Activated naive CD4-positive, alpha-beta T cell treated with anti-CD3 and anti-CD28 coated beads for 36 hours (primary cell): ENCODE data around the gene POLR2C. TPM values are rescaled to one million over a fixed set of nuclear protein-coding genes. Genes with fewer than 3 reads are reported as not detected.

ENCODE experiments used
- CTCF ChIA-PET: fragments of 350-600 bp; sonication (Branson Sonifier 250); formaldehyde crosslinking; loops from one replicate; lab custom pipeline; 2021; ENCODE audit warnings: antibody characterized with exemption; lab: Charles Lee
- DNase-seq: peaks from one replicate; pipeline ENCODE4 v3.0.0-alpha.2; 2020
- H3K27ac Mint-ChIP-seq: one replicate; pipeline ENCODE4 v1.8.0; 2021; ENCODE audit warnings: mild to moderate bottlenecking, mixed read lengths
- H3K27me3 Mint-ChIP-seq: one replicate; pipeline ENCODE4 v1.8.0; 2021; ENCODE audit warnings: low read depth, mixed read lengths
- H3K36me3 Mint-ChIP-seq: one replicate; pipeline ENCODE4 v1.8.0; 2021; ENCODE audit warnings: low read depth, mixed read lengths
- H3K4me1 Mint-ChIP-seq: one replicate; pipeline ENCODE4 v1.8.0; 2021; ENCODE audit warnings: low read depth, mixed read lengths
- H3K4me3 Mint-ChIP-seq: one replicate; pipeline ENCODE4 v1.8.0; 2021; ENCODE audit warnings: mild to moderate bottlenecking, moderate library complexity, mixed read lengths
- H3K9me3 Mint-ChIP-seq: one replicate; pipeline ENCODE4 v1.8.0; 2021; ENCODE audit warnings: mixed read lengths
- intact Hi-C: fragments of 100-400 bp; cut with micrococcal nuclease; formaldehyde crosslinking; loops from one replicate; pipeline ENCODE4 v1.15.1; 2023
- total RNA-seq, 2 experiments: library from RNA; stranded (reverse); gene quantifications; one replicate each; pipeline ENCODE4 v1.2.3, GENCODE V29; 2021

POLR2C gene
- total RNA-seq, 2 experiments from 2014 or later = 49.4 to 53.0 TPM

- H3K4me3 Mint-ChIP-seq = no peak overlapping the region
- H3K27me3 Mint-ChIP-seq = no peaks in the 10 kb centered on the region
- H3K36me3 Mint-ChIP-seq = peaks cover 22% of the 10 kb centered on the region
- no peak overlapping the region for H3K27ac Mint-ChIP-seq
- H3K4me1 Mint-ChIP-seq = peaks cover 17% of the 10 kb centered on the region
- CTCF ChIA-PET = interaction anchor here (0.9 kb wide), 1 partner anchor 10 kb away, joined by 3 read pairs; the partner anchor contains the start of gene POLR2C
- no peak for DNase-seq
- H3K9me3 Mint-ChIP-seq = no peaks in the 10 kb centered on the region
- intact Hi-C loops = no loop called here
Observed at GRCh38 chr16:57452021-57452420, 10.5 kb upstream of the POLR2C start.

DNA sequence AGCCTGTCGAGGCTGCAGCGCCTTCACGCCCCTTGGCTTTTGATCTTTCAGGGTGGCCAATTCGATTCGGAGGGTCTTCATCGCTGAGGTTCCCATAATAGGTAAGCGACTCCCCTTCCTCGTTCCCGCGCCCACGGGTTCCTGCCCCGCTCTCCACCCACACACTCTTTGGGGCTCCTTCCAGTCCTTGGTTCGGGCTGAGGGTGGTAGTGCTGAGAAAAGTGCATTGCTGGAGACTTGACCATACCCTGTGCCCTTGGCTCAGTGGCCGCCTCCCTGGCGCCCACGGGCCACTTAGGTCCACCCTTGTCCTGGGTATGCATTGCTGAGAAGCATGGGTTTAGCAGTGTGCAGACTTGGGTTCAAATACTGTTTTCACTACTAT is 491 bp downstream of the POLR2C start:
- Mint-ChIP-seq H3K27ac (peak overlapping the region; percentile 99), H3K9me3 (no peaks in the 10 kb centered on the region), H3K4me1 (peaks cover 30% of the 10 kb centered on the region), H3K4me3 (peak overlapping the region; percentile 100), H3K27me3 (no peaks in the 10 kb centered on the region), H3K36me3 (peaks cover 12% of the 10 kb centered on the region)
- CTCF ChIA-PET = interaction anchor here (0.7 to 7.8 kb wide), 13 partner anchors 11 to 329 kb away, joined by 3 to 63 read pairs (median 4); partner anchors contain the start of genes CIAPIN1 and COQ9
- intact Hi-C loops = loop anchor here (1.0 to 10.0 kb wide), 7 partner anchors 16 to 542 kb away; partner anchors contain the start of genes CIAPIN1, COQ9, DOK4 and KATNB1
- DNase-seq = no peak

DNA sequence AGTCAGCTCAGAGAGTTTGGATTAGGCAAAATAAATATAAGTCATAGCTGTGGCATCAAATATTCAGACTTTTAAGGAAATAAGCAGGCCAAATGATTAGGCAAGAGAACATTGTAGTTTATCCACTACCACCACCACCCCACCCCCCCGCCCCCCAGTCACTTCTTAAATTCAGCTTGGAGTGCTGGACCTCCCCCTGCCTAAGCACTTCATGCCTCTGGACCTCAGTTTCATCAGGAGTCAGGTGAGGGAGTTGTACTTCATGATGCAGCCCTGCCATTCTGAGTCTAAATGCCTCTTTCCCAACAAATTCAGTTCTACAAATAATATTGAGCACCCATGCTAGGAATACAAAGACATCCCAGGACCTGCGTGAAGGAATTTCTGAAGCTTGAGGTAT is 2.0 kb downstream of the POLR2C start:
- H3K4me3 Mint-ChIP-seq = no peak overlapping the region
- peaks cover 16% of the 10 kb centered on the region for H3K36me3 Mint-ChIP-seq
- no peaks in the 10 kb centered on the region for H3K27me3 Mint-ChIP-seq
- intact Hi-C loops = loop anchor here (5.0 to 10.0 kb wide), 2 partner anchors 273 to 540 kb away; partner anchors contain the start of genes KATNB1, USB1 and ZNF319
- peaks cover 30% of the 10 kb centered on the region for H3K4me1 Mint-ChIP-seq
- no peak for DNase-seq
- no peaks in the 10 kb centered on the region for H3K9me3 Mint-ChIP-seq
- CTCF ChIA-PET = interaction anchor here (1.0 to 7.8 kb wide), 5 partner anchors 9 to 57 kb away, joined by 3 to 63 read pairs (median 4); partner anchors contain the start of genes CIAPIN1 and COQ9
- no peak overlapping the region for H3K27ac Mint-ChIP-seq

DNA sequence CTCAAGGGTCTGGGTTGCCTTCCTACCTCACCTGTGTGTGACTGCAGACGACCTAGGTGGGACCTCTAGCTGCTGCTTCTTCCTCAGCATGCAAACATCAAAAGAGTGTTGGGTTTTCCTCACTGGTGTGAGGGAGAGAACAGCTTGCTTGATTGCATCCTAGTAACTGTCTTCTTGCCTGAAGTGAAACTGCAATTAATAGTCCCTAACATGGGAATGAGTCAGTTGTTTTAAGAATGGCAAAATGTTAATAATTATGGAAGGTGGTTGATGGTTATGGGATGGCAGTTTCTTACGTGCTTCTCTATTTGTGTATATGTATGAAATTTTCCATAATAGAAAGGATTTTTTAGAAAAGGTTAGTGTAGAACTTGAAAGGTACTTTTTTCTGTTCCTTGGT is 5.9 kb downstream of the POLR2C start:
- H3K36me3 Mint-ChIP-seq = peaks cover 23% of the 10 kb centered on the region
- H3K9me3 Mint-ChIP-seq = no peaks in the 10 kb centered on the region
- CTCF ChIA-PET = interaction anchor here (0.6 to 0.7 kb wide), 2 partner anchors 8 to 64 kb away, joined by 3 to 6 read pairs; no protein-coding TSS in a partner anchor
- H3K4me1 Mint-ChIP-seq = peaks cover 25% of the 10 kb centered on the region
- H3K4me3 Mint-ChIP-seq = no peak overlapping the region
- intact Hi-C loops = loop anchor here (10.0 kb wide), 1 partner anchor 536 kb away; the partner anchor contains the start of genes USB1 and ZNF319
- H3K27me3 Mint-ChIP-seq = no peaks in the 10 kb centered on the region
- no peak overlapping the region for H3K27ac Mint-ChIP-seq
- no peak for DNase-seq

DNA sequence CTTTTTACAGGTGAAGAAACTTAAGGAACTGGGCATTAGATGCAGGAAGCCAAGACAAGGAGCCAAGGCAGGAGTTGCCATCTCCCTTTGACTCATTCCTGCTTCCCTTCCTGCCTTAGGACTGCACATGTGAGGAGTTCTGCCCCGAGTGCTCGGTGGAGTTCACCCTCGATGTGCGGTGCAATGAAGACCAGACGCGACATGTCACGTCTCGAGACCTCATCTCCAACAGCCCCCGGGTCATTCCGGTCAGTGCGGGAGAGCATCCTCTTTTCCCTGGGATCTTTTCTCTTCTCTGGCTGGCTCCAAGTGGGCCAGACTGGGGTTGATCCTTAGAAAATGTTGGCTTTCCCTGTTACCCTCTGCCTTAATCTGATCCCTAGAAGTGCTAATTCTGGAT is 6.6 kb downstream of the POLR2C start:
- DNase-seq = no peak
- H3K27ac Mint-ChIP-seq = no peak overlapping the region
- H3K4me1 Mint-ChIP-seq = peaks cover 18% of the 10 kb centered on the region
- intact Hi-C loops = loop anchor here (10.0 kb wide), 1 partner anchor 536 kb away; the partner anchor contains the start of genes USB1 and ZNF319
- H3K9me3 Mint-ChIP-seq = no peaks in the 10 kb centered on the region
- peaks cover 21% of the 10 kb centered on the region for H3K36me3 Mint-ChIP-seq
- no peak overlapping the region for H3K4me3 Mint-ChIP-seq
- H3K27me3 Mint-ChIP-seq = no peaks in the 10 kb centered on the region
- CTCF ChIA-PET = no interaction called here

- CTCF ChIA-PET = no interaction called here
- H3K27ac Mint-ChIP-seq = no peak overlapping the region
- intact Hi-C loops = loop anchor here (10.0 kb wide), 1 partner anchor 535 kb away; the partner anchor contains the start of genes USB1 and ZNF319
Observed at GRCh38 chr16:57469917-57470470, 7.5 kb downstream of the POLR2C start.

GRCh38 chr16:57470711-57471110 is 8.2 kb downstream of the POLR2C start:
- no peak overlapping the region for H3K27ac Mint-ChIP-seq
- H3K4me1 Mint-ChIP-seq = peaks cover 12% of the 10 kb centered on the region
- CTCF ChIA-PET = interaction anchor here (0.8 kb wide), 1 partner anchor 49 kb away, joined by 3 read pairs; no protein-coding TSS in a partner anchor
- intact Hi-C loops = no loop called here
- peaks cover 15% of the 10 kb centered on the region for H3K36me3 Mint-ChIP-seq
- H3K4me3 Mint-ChIP-seq = no peak overlapping the region
- H3K9me3 Mint-ChIP-seq = no peaks in the 10 kb centered on the region
- no peak for DNase-seq
- H3K27me3 Mint-ChIP-seq = no peaks in the 10 kb centered on the region

More at GRCh38 chr16:57469917-57470470, 7.5 kb downstream of the POLR2C start:
- Mint-ChIP-seq H3K27me3 (no peaks in the 10 kb centered on the region), H3K9me3 (no peaks in the 10 kb centered on the region), H3K4me1 (peaks cover 10% of the 10 kb centered on the region), H3K36me3 (peaks cover 17% of the 10 kb centered on the region), H3K4me3 (no peak overlapping the region)
- DNase-seq = no peak

DNA sequence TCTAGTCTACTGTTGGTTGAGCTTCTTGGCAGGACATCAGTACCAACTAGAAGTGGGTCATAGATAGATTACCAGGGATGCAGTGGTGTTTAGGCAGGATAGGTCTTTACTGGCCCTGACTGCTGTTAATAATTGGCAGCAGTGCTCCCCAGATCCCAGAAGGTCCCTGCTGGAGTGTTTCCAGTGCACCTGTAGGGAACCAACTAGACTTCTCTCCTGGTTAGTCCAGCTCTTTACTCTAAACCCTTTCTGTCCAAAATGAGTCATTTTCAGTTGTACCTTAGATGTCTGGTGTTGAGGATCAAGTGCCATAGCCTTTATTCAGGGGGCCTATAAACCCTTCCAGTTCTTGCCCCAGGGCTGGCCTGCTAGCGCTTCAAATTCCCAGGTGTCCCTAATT is 8.7 kb downstream of the POLR2C start:
- intact Hi-C loops = no loop called here
- Mint-ChIP-seq H3K27ac (no peak overlapping the region), H3K9me3 (no peaks in the 10 kb centered on the region), H3K4me3 (no peak overlapping the region), H3K36me3 (peaks cover 14% of the 10 kb centered on the region), H3K27me3 (no peaks in the 10 kb centered on the region), H3K4me1 (peaks cover 12% of the 10 kb centered on the region)
- no peak for DNase-seq
- CTCF ChIA-PET = interaction anchor here (0.8 to 5.6 kb wide), 3 partner anchors 9 to 52 kb away, joined by 3 to 37 read pairs (median 3); partner anchors contain the start of gene POLR2C

GRCh38 chr16:57471852-57472664 is 9.6 kb downstream of the POLR2C start:
- Mint-ChIP-seq H3K4me1 (peaks cover 16% of the 10 kb centered on the region), H3K27me3 (no peaks in the 10 kb centered on the region), H3K36me3 (peaks cover 12% of the 10 kb centered on the region), H3K27ac (peak overlapping the region; percentile 56), H3K4me3 (no peak overlapping the region), H3K9me3 (no peaks in the 10 kb centered on the region)
- intact Hi-C loops = no loop called here
- CTCF ChIA-PET = interaction anchor here (1.1 to 6.0 kb wide), 3 partner anchors 10 to 53 kb away, joined by 3 to 71 read pairs (median 37); partner anchors contain the start of gene POLR2C
- DNase-seq = no peak

GRCh38 chr16:57472665-57473060 is 10.2 kb downstream of the POLR2C start:
- no peak overlapping the region for H3K27ac Mint-ChIP-seq
- H3K4me3 Mint-ChIP-seq = no peak overlapping the region
- no peak for DNase-seq
- H3K9me3 Mint-ChIP-seq = no peaks in the 10 kb centered on the region
- peaks cover 12% of the 10 kb centered on the region for H3K36me3 Mint-ChIP-seq
- intact Hi-C loops = no loop called here
- peaks cover 16% of the 10 kb centered on the region for H3K4me1 Mint-ChIP-seq
- H3K27me3 Mint-ChIP-seq = no peaks in the 10 kb centered on the region
- CTCF ChIA-PET = interaction anchor here (5.6 to 6.0 kb wide), 2 partner anchors 10 to 46 kb away, joined by 37 to 71 read pairs; partner anchors contain the start of gene POLR2C

- Mint-ChIP-seq H3K27ac (no peak overlapping the region), H3K36me3 (peaks cover 10% of the 10 kb centered on the region), H3K4me1 (peaks cover 16% of the 10 kb centered on the region), H3K4me3 (no peak overlapping the region), H3K27me3 (no peaks in the 10 kb centered on the region), H3K9me3 (no peaks in the 10 kb centered on the region)
- no peak for DNase-seq
- intact Hi-C loops = no loop called here
- CTCF ChIA-PET = interaction anchor here (0.5 to 6.0 kb wide), 4 partner anchors 11 to 389 kb away, joined by 3 to 71 read pairs (median 20); partner anchors contain the start of gene POLR2C
Observed at GRCh38 chr16:57473176-57473840, 10.8 kb downstream of the POLR2C start.
